Prostate gland (tissue), 2 donors: ENCODE data around the gene PCDHB3.
A peak's percentile ranks its signal among the peaks of the same experiment; 100 is the strongest.

Experiments used
- CTCF ChIP-seq, 4 experiments: fragments of 200-600 bp in 2 of 4; fragments of 450-650 bp in 2 of 4; sonication (generic) in 2 of 4; IDR thresholded peaks; 1 replicate in 3 of 4; 2 replicates in 1 of 4; pipeline ENCODE4 v1.5.1; 2016 to 2019; ENCODE audit warnings: antibody characterized with exemption in 4 of 4, mild to moderate bottlenecking in 2 of 4, moderate library complexity in 2 of 4
- POLR2A ChIP-seq: fragments of 450-650 bp; IDR thresholded peaks from one replicate; pipeline ENCODE4 v1.6.1; 2016; ENCODE audit warnings: antibody characterized with exemption, mild to moderate bottlenecking
- POLR2AphosphoS5 ChIP-seq: sonication (generic); formaldehyde crosslinking; IDR thresholded peaks from one replicate; pipeline ENCODE4 v1.6.1; 2017; ENCODE audit warnings: antibody characterized with exemption

GRCh38 chr5:141121563-141121962 is 21.3 kb downstream of the PCDHB3 start, which contains the start of gene PCDHB4:
- TF ChIP-seq POLR2AphosphoS5 (no peak), CTCF (IDR thresholded peaks at IDR 0.05) (peak in 1 of 4 experiments; percentile 20), POLR2A (no peak)
